Dendritic cell treated with granulocyte-macrophage colony-stimulating factor and Interleukin-4, amounts not matched to agents 40 ng/mL and 50 ng/mL, for 4 days (primary cell): ENCODE data around the gene B3GALT5.

Source experiments
- H3K27ac Mint-ChIP-seq: one replicate; pipeline ENCODE4 v1.8.0; 2022; ENCODE audit warnings: mild to moderate bottlenecking, mixed read lengths
- H3K27me3 Mint-ChIP-seq: one replicate; pipeline ENCODE4 v1.8.0; 2022; ENCODE audit warnings: mild to moderate bottlenecking, mixed read lengths
- H3K36me3 Mint-ChIP-seq: one replicate; pipeline ENCODE4 v1.8.0; 2022; ENCODE audit warnings: low read depth, mixed read lengths
- H3K4me1 Mint-ChIP-seq: one replicate; pipeline ENCODE4 v1.8.0; 2022; ENCODE audit warnings: low read depth, mixed read lengths
- H3K4me3 Mint-ChIP-seq: one replicate; pipeline ENCODE4 v1.8.0; 2022; ENCODE audit warnings: mild to moderate bottlenecking, moderate library complexity, mixed read lengths
- H3K9me3 Mint-ChIP-seq: one replicate; pipeline ENCODE4 v1.8.0; 2022; ENCODE audit warnings: mixed read lengths
- intact Hi-C: fragments of 100-400 bp; cut with micrococcal nuclease; formaldehyde crosslinking; loops from one replicate; pipeline ENCODE4 v1.15.0; 2022

The B3GALT5 gene

GRCh38 chr21:39595465-39595864, 17.3 kb upstream of the B3GALT5 start:
- no peaks in the 10 kb centered on the region for H3K36me3 Mint-ChIP-seq
- intact Hi-C loops, result no loop called here
- no peak overlapping the region for H3K27ac Mint-ChIP-seq
- H3K27me3 Mint-ChIP-seq, result peaks cover 3% of the 10 kb centered on the region
- no peaks in the 10 kb centered on the region for H3K4me1 Mint-ChIP-seq
- no peak overlapping the region for H3K4me3 Mint-ChIP-seq
- no peaks in the 10 kb centered on the region for H3K9me3 Mint-ChIP-seq

GRCh38 chr21:39597595-39597994, 15.1 kb upstream of the B3GALT5 start:
- H3K9me3 Mint-ChIP-seq, result no peaks in the 10 kb centered on the region
- H3K4me1 Mint-ChIP-seq, result no peaks in the 10 kb centered on the region
- H3K27me3 Mint-ChIP-seq, result peaks cover 8% of the 10 kb centered on the region
- intact Hi-C loops, result no loop called here
- no peaks in the 10 kb centered on the region for H3K36me3 Mint-ChIP-seq
- H3K27ac Mint-ChIP-seq, result no peak overlapping the region
- no peak overlapping the region for H3K4me3 Mint-ChIP-seq

GRCh38 chr21:39599191-39599970, 13.4 kb upstream of the B3GALT5 start:
- no peak overlapping the region for H3K4me3 Mint-ChIP-seq
- intact Hi-C loops, result no loop called here
- no peaks in the 10 kb centered on the region for H3K9me3 Mint-ChIP-seq
- H3K27me3 Mint-ChIP-seq, result peaks cover 8% of the 10 kb centered on the region
- H3K36me3 Mint-ChIP-seq, result no peaks in the 10 kb centered on the region
- no peak overlapping the region for H3K27ac Mint-ChIP-seq
- H3K4me1 Mint-ChIP-seq, result no peaks in the 10 kb centered on the region

- intact Hi-C loops, result no loop called here
These were observed 11.4 kb upstream of the B3GALT5 start for GRCh38 chr21:39601187-39601928.

GRCh38 chr21:39602076-39602689, 10.6 kb upstream of the B3GALT5 start:
- no peak overlapping the region for H3K4me3 Mint-ChIP-seq
- H3K27ac Mint-ChIP-seq, result no peak overlapping the region
- H3K27me3 Mint-ChIP-seq, result peaks cover 10% of the 10 kb centered on the region
- no peaks in the 10 kb centered on the region for H3K36me3 Mint-ChIP-seq
- intact Hi-C loops, result no loop called here
- H3K4me1 Mint-ChIP-seq, result no peaks in the 10 kb centered on the region
- H3K9me3 Mint-ChIP-seq, result no peaks in the 10 kb centered on the region

More at GRCh38 chr21:39601187-39601928, 11.4 kb upstream of the B3GALT5 start:
- H3K9me3 Mint-ChIP-seq, result no peaks in the 10 kb centered on the region
- H3K27me3 Mint-ChIP-seq, result peaks cover 10% of the 10 kb centered on the region
- no peak overlapping the region for H3K4me3 Mint-ChIP-seq
- no peaks in the 10 kb centered on the region for H3K4me1 Mint-ChIP-seq
- no peaks in the 10 kb centered on the region for H3K36me3 Mint-ChIP-seq
- H3K27ac Mint-ChIP-seq, result no peak overlapping the region

- no peak overlapping the region for H3K4me3 Mint-ChIP-seq
- no peak overlapping the region for H3K27ac Mint-ChIP-seq
- intact Hi-C loops, result no loop called here
- H3K36me3 Mint-ChIP-seq, result no peaks in the 10 kb centered on the region
- H3K9me3 Mint-ChIP-seq, result no peaks in the 10 kb centered on the region
- H3K27me3 Mint-ChIP-seq, result peaks cover 9% of the 10 kb centered on the region
- no peaks in the 10 kb centered on the region for H3K4me1 Mint-ChIP-seq
These were observed 9.9 kb upstream of the B3GALT5 start for GRCh38 chr21:39602793-39603192.

GRCh38 chr21:39604951-39605350, 7.8 kb upstream of the B3GALT5 start:
- no peak overlapping the region for H3K4me3 Mint-ChIP-seq
- peaks cover 9% of the 10 kb centered on the region for H3K27me3 Mint-ChIP-seq
- H3K36me3 Mint-ChIP-seq, result no peaks in the 10 kb centered on the region
- no peak overlapping the region for H3K27ac Mint-ChIP-seq
- H3K4me1 Mint-ChIP-seq, result no peaks in the 10 kb centered on the region
- H3K9me3 Mint-ChIP-seq, result no peaks in the 10 kb centered on the region
- intact Hi-C loops, result no loop called here

GRCh38 chr21:39610703-39611102, 2.0 kb upstream of the B3GALT5 start:
- H3K27me3 Mint-ChIP-seq, result peaks cover 43% of the 10 kb centered on the region
- no peaks in the 10 kb centered on the region for H3K4me1 Mint-ChIP-seq
- H3K4me3 Mint-ChIP-seq, result no peak overlapping the region
- H3K36me3 Mint-ChIP-seq, result no peaks in the 10 kb centered on the region
- intact Hi-C loops, result no loop called here
- H3K9me3 Mint-ChIP-seq, result no peaks in the 10 kb centered on the region
- no peak overlapping the region for H3K27ac Mint-ChIP-seq

- intact Hi-C loops, result no loop called here
- no peak overlapping the region for H3K4me3 Mint-ChIP-seq
- no peaks in the 10 kb centered on the region for H3K36me3 Mint-ChIP-seq
- H3K4me1 Mint-ChIP-seq, result no peaks in the 10 kb centered on the region
- H3K27me3 Mint-ChIP-seq, result peaks cover 43% of the 10 kb centered on the region
- H3K27ac Mint-ChIP-seq, result no peak overlapping the region
- H3K9me3 Mint-ChIP-seq, result no peaks in the 10 kb centered on the region
These were observed 1.1 kb upstream of the B3GALT5 start for GRCh38 chr21:39611551-39612190.

GRCh38 chr21:39613041-39613934, 548 bp downstream of the B3GALT5 start:
- peaks cover 45% of the 10 kb centered on the region for H3K27me3 Mint-ChIP-seq
- no peak overlapping the region for H3K4me3 Mint-ChIP-seq
- H3K36me3 Mint-ChIP-seq, result no peaks in the 10 kb centered on the region
- H3K27ac Mint-ChIP-seq, result no peak overlapping the region
- H3K4me1 Mint-ChIP-seq, result no peaks in the 10 kb centered on the region
- intact Hi-C loops, result no loop called here
- no peaks in the 10 kb centered on the region for H3K9me3 Mint-ChIP-seq

- Mint-ChIP-seq H3K36me3 (no peaks in the 10 kb centered on the region), H3K27ac (no peak overlapping the region), H3K9me3 (no peaks in the 10 kb centered on the region), H3K4me3 (no peak overlapping the region), H3K27me3 (peaks cover 40% of the 10 kb centered on the region), H3K4me1 (no peaks in the 10 kb centered on the region)
- intact Hi-C loops, result no loop called here
These were observed 3.6 kb downstream of the B3GALT5 start for GRCh38 chr21:39616211-39616772.

GRCh38 chr21:39620856-39621255, 8.1 kb downstream of the B3GALT5 start:
- no peak overlapping the region for H3K4me3 Mint-ChIP-seq
- H3K9me3 Mint-ChIP-seq, result peaks cover 14% of the 10 kb centered on the region
- H3K27me3 Mint-ChIP-seq, result peaks cover 9% of the 10 kb centered on the region
- no peaks in the 10 kb centered on the region for H3K4me1 Mint-ChIP-seq
- intact Hi-C loops, result no loop called here
- no peaks in the 10 kb centered on the region for H3K36me3 Mint-ChIP-seq
- no peak overlapping the region for H3K27ac Mint-ChIP-seq
